Neuronal stem cell (in vitro differentiated cells): ENCODE measurements around the gene GOLGA8K. TPM values are rescaled to one million over a fixed set of nuclear protein-coding genes. Genes with fewer than 3 reads are reported as not detected.

Source experiments
- small RNA-seq: library from polyadenylated mRNA; stranded (forward); fragments of <200 nt; extraction: miRNeasy Mini kit (QIAGEN cat#:217004); gene quantifications from one replicate; pipeline ENCODE3, GENCODE V24; 2013; ENCODE audit not compliant: insufficient read depth

GOLGA8K gene

Small RNAs within 50 kb of the gene (small RNA-seq; reads per million reads assigned to genes)
- gene RF00096 (not detected), gene RN7SL185P (not detected), gene RN7SL539P (not detected)
